Measurements from ENCODE around the gene KRT8. TPM values are rescaled to one million over a fixed set of nuclear protein-coding genes. Genes with fewer than 3 reads are reported as not detected.

KRT8 gene
- total and polyA plus RNA-seq, 4 donors: 150 to 639 (median 482) TPM

GRCh38 chr12:52924764-52925716 is 20.2 kb upstream of the KRT8 start:
- H3K4me1 ChIP-seq (ENCODE audit: control insufficient read depth in 5 of 5, insufficient read depth in 5 of 5, low read length in 5 of 5): peaks cover 0 to 7% (median 4%) of the 10 kb centered on the region in 5 donors
- 78 to 82% methylated on average over 11 of the region's 11 CpGs for WGBS, 2 donors
- H3K27ac ChIP-seq (ENCODE audit: low read depth in 1 of 2, low read length in 1 of 2): peak overlapping the region in 1 of 2 donors; percentile 29
- H3K27me3 ChIP-seq (ENCODE audit: control insufficient read depth in 3 of 3, insufficient read depth in 3 of 3, low read length in 2 of 3): no peaks in the 10 kb centered on the region
- H3K36me3 ChIP-seq (ENCODE audit: control insufficient read depth in 4 of 4, insufficient read depth in 4 of 4, low read length in 4 of 4): no peaks in the 10 kb centered on the region
- DNase-seq (no peak), ATAC-seq (ENCODE audit: insufficient read depth, low FRiP score) (no peak)
- no peak overlapping the region for H3K4me3 ChIP-seq
- H3K9me3 ChIP-seq (ENCODE audit: control insufficient read depth in 4 of 4, insufficient read depth in 3 of 4, low read length in 3 of 4): no peaks in the 10 kb centered on the region
- no peak overlapping the region for H3K9ac ChIP-seq (ENCODE audit: insufficient read depth in 1 of 2, low read length in 2 of 2)
- TF ChIP-seq, protein P1, sequence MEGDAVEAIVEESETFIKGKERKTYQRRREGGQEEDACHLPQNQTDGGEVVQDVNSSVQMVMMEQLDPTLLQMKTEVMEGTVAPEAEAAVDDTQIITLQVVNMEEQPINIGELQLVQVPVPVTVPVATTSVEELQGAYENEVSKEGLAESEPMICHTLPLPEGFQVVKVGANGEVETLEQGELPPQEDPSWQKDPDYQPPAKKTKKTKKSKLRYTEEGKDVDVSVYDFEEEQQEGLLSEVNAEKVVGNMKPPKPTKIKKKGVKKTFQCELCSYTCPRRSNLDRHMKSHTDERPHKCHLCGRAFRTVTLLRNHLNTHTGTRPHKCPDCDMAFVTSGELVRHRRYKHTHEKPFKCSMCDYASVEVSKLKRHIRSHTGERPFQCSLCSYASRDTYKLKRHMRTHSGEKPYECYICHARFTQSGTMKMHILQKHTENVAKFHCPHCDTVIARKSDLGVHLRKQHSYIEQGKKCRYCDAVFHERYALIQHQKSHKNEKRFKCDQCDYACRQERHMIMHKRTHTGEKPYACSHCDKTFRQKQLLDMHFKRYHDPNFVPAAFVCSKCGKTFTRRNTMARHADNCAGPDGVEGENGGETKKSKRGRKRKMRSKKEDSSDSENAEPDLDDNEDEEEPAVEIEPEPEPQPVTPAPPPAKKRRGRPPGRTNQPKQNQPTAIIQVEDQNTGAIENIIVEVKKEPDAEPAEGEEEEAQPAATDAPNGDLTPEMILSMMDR (IDR thresholded peaks at IDR 0.05; ENCODE audit: control extremely low read depth, extremely low read depth): no peak

GRCh38 chr12:52921488-52922165 is 16.8 kb upstream of the KRT8 start:
- no peaks in the 10 kb centered on the region for H3K36me3 ChIP-seq (ENCODE audit: control insufficient read depth in 4 of 4, insufficient read depth in 4 of 4, low read length in 4 of 4)
- no peak for DNase-seq
- H3K4me1 ChIP-seq (ENCODE audit: control insufficient read depth in 5 of 5, insufficient read depth in 5 of 5, low read length in 5 of 5): peaks cover 0 to 7% (median 0%) of the 10 kb centered on the region in 5 donors
- no peaks in the 10 kb centered on the region for H3K9me3 ChIP-seq (ENCODE audit: control insufficient read depth in 4 of 4, insufficient read depth in 3 of 4, low read length in 3 of 4)
- WGBS, 2 donors: 76 to 78% methylated on average over 1 of the region's 1 CpG
- no peak overlapping the region for H3K27ac ChIP-seq (ENCODE audit: low read depth in 1 of 2, low read length in 1 of 2)
- no peak for ATAC-seq (ENCODE audit: insufficient read depth, low FRiP score)
- TF ChIP-seq, protein P1 (IDR thresholded peaks at IDR 0.05; ENCODE audit: control extremely low read depth, extremely low read depth): no peak
- no peak overlapping the region for H3K9ac ChIP-seq (ENCODE audit: insufficient read depth in 1 of 2, low read length in 2 of 2)
- H3K4me3 ChIP-seq: no peak overlapping the region
- no peaks in the 10 kb centered on the region for H3K27me3 ChIP-seq (ENCODE audit: control insufficient read depth in 3 of 3, insufficient read depth in 3 of 3, low read length in 2 of 3)

DNA sequence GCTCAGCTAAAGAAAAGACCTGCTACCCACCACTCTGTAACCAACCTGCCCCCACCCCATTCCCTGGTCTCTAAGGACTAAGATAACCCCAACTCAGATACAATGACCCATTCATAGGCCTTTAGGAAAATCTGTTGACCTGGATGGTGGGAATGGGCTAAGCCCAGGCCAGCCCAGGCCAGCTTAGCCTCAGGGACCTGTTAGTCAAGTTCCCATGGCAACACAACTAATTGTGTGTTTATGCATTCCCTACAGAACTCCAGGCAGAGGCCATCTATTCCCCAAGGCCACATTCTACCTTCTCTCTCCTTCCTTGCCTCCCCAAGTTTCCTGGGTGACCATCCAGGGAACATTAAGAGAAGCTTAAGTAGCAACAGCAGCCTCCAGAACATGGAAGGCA is 16.1 kb upstream of the KRT8 start:
- Histone ChIP-seq H3K4me1 (ENCODE audit: control insufficient read depth in 5 of 5, insufficient read depth in 5 of 5, low read length in 5 of 5) (peaks cover 0 to 3% (median 0%) of the 10 kb centered on the region in 5 donors), H3K27me3 (ENCODE audit: control insufficient read depth in 3 of 3, insufficient read depth in 3 of 3, low read length in 2 of 3) (no peaks in the 10 kb centered on the region), H3K27ac (ENCODE audit: low read depth in 1 of 2, low read length in 1 of 2) (no peak overlapping the region), H3K9ac (ENCODE audit: insufficient read depth in 1 of 2, low read length in 2 of 2) (no peak overlapping the region), H3K4me3 (no peak overlapping the region), H3K36me3 (ENCODE audit: control insufficient read depth in 4 of 4, insufficient read depth in 4 of 4, low read length in 4 of 4) (no peaks in the 10 kb centered on the region), H3K9me3 (ENCODE audit: control insufficient read depth in 4 of 4, insufficient read depth in 3 of 4, low read length in 3 of 4) (no peaks in the 10 kb centered on the region)
- TF ChIP-seq, protein P1 (IDR thresholded peaks at IDR 0.05; ENCODE audit: control extremely low read depth, extremely low read depth): no peak
- ATAC-seq (ENCODE audit: insufficient read depth, low FRiP score) (no peak), DNase-seq (peak in 1 of 3 donors; percentile 16)

Measured in lung (tissue), 12 donors.